ENCODE measurements around the gene NUDT9.

DNA sequence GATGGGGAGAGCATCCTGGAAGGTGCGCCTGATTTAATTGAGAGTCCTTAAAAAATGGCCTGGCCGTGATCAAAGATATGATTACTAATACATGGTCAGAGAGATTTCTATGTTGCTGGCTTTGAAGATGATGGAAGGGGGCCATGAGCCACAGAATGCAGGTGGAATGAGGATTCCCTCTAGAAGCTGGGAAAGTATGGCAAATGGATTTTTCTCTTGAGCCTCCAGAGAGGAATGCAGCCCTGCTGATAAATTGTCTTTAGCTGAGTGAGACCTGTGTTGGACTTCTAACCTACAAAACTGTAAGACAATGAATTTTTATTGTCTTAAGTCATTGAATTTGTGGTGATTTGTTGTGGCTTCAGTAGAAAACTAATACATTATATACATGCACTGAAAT, 7.7 kb downstream of the NUDT9 start:
- no peak for TF ChIP-seq EZH2 (IDR thresholded peaks at IDR 0.05; ENCODE audit: low read length, unreplicated experiment)
- TF ChIP-seq, protein P1, sequence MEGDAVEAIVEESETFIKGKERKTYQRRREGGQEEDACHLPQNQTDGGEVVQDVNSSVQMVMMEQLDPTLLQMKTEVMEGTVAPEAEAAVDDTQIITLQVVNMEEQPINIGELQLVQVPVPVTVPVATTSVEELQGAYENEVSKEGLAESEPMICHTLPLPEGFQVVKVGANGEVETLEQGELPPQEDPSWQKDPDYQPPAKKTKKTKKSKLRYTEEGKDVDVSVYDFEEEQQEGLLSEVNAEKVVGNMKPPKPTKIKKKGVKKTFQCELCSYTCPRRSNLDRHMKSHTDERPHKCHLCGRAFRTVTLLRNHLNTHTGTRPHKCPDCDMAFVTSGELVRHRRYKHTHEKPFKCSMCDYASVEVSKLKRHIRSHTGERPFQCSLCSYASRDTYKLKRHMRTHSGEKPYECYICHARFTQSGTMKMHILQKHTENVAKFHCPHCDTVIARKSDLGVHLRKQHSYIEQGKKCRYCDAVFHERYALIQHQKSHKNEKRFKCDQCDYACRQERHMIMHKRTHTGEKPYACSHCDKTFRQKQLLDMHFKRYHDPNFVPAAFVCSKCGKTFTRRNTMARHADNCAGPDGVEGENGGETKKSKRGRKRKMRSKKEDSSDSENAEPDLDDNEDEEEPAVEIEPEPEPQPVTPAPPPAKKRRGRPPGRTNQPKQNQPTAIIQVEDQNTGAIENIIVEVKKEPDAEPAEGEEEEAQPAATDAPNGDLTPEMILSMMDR (conservative IDR thresholded peaks at IDR 0.05; ENCODE audit: low read depth, low read length): no peak
